ENCODE data around the gene AK5.

GRCh38 chr1:77342745-77343144, 60.9 kb downstream of the AK5 start:
- TF ChIP-seq CTCF (IDR thresholded peaks at IDR 0.05) = no peak
- no peak for TF ChIP-seq POLR2A (IDR thresholded peaks at IDR 0.05)
- no peak for TF ChIP-seq POLR2AphosphoS5 (IDR thresholded peaks at IDR 0.05)

Data from prostate gland (tissue), 2 donors.